Raji (cell line): ENCODE measurements around the gene LAMA4.

Source experiments
- POLR2A ChIP-seq: IDR thresholded peaks from 2 replicates; pipeline ENCODE4 v1.6.1; 2011; ENCODE audit warnings: low read depth, low read length, control low read depth; ENCODE audit not compliant: insufficient read depth

Gene LAMA4

GRCh38 chr6:112145080-112145573 lies 109.2 kb downstream of the LAMA4 start:
- TF ChIP-seq POLR2A = no peak

- TF ChIP-seq POLR2A = no peak
These were observed 110.0 kb downstream of the LAMA4 start for GRCh38 chr6:112144145-112144926.

GRCh38 chr6:112141707-112142106 lies 112.7 kb downstream of the LAMA4 start:
- TF ChIP-seq POLR2A = no peak

- TF ChIP-seq POLR2A = no peak
These were observed 115.3 kb downstream of the LAMA4 start for GRCh38 chr6:112139052-112139451.

- TF ChIP-seq POLR2A = no peak
These were observed 123.5 kb downstream of the LAMA4 start for GRCh38 chr6:112130878-112131277.

GRCh38 chr6:112128208-112128607 lies 126.2 kb downstream of the LAMA4 start:
- TF ChIP-seq POLR2A = no peak

GRCh38 chr6:112123982-112124381 lies 130.4 kb downstream of the LAMA4 start:
- no peak for TF ChIP-seq POLR2A

- no peak for TF ChIP-seq POLR2A
These were observed 131.6 kb downstream of the LAMA4 start for GRCh38 chr6:112122756-112123155.

- no peak for TF ChIP-seq POLR2A
These were observed 136.3 kb downstream of the LAMA4 start for GRCh38 chr6:112118034-112118433.

GRCh38 chr6:112117554-112117953 lies 136.8 kb downstream of the LAMA4 start:
- no peak for TF ChIP-seq POLR2A

- TF ChIP-seq POLR2A = no peak
These were observed 138.1 kb downstream of the LAMA4 start for GRCh38 chr6:112116221-112116620.

- no peak for TF ChIP-seq POLR2A
These were observed 139.7 kb downstream of the LAMA4 start for GRCh38 chr6:112114577-112115223.

GRCh38 chr6:112113918-112114317 lies 140.4 kb downstream of the LAMA4 start:
- TF ChIP-seq POLR2A = no peak

- no peak for TF ChIP-seq POLR2A
These were observed 140.9 kb downstream of the LAMA4 start for GRCh38 chr6:112113431-112113830.

GRCh38 chr6:112109262-112109661 lies 145.1 kb downstream of the LAMA4 start:
- no peak for TF ChIP-seq POLR2A

GRCh38 chr6:112106562-112106961 lies 147.8 kb downstream of the LAMA4 start:
- no peak for TF ChIP-seq POLR2A
